Hepatocyte (in vitro differentiated cells): ENCODE measurements around the gene NGFR.

Experiments
- EZH2phosphoT487 ChIP-seq: fragments of 200-600 bp; sonication (generic); IDR thresholded peaks from one replicate; pipeline ENCODE4 v1.6.1; 2018; ENCODE audit warnings: antibody characterized with exemption, mild to moderate bottlenecking, low read depth, moderate library complexity; ENCODE audit not compliant: unreplicated experiment, severe bottlenecking
- TF ChIP-seq, protein P1 (sequence below): fragments of 200-600 bp; sonication (generic); IDR thresholded peaks from 2 replicates; pipeline ENCODE4 v1.5.1; 2016; ENCODE audit warnings: antibody characterized with exemption, mild to moderate bottlenecking; ENCODE audit not compliant: poor library complexity

DNA sequence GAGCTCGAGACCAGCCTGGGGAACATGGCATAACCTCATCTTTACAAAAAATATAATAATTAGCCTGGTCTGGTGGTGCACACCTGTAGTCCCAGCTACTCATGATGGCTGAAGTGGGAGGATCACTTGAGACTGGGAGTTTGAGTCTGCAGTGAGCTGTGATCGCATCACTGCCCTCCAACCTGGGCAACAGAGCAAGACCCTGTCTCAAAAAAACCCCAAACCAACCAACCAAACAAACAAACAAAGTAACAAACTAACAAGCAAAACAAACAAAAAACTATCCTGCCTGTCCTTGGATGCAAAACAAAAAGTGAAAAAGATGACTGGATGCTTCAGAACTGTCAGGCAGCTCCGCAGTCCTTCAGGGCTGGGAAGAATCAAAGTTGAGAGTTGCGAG lies 5.7 kb upstream of the NGFR start:
- no peak for TF ChIP-seq EZH2phosphoT487
- TF ChIP-seq, protein P1, sequence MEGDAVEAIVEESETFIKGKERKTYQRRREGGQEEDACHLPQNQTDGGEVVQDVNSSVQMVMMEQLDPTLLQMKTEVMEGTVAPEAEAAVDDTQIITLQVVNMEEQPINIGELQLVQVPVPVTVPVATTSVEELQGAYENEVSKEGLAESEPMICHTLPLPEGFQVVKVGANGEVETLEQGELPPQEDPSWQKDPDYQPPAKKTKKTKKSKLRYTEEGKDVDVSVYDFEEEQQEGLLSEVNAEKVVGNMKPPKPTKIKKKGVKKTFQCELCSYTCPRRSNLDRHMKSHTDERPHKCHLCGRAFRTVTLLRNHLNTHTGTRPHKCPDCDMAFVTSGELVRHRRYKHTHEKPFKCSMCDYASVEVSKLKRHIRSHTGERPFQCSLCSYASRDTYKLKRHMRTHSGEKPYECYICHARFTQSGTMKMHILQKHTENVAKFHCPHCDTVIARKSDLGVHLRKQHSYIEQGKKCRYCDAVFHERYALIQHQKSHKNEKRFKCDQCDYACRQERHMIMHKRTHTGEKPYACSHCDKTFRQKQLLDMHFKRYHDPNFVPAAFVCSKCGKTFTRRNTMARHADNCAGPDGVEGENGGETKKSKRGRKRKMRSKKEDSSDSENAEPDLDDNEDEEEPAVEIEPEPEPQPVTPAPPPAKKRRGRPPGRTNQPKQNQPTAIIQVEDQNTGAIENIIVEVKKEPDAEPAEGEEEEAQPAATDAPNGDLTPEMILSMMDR: no peak
